Measurements from ENCODE around the gene PABPN1L. TPM values are rescaled to one million over a fixed set of nuclear protein-coding genes. Genes with fewer than 3 reads are reported as not detected.
A peak's percentile ranks its signal among the peaks of the same experiment; 100 is the strongest.

PABPN1L gene
- total and polyA plus RNA-seq, 2 of the 4 experiments (the other 2 are of a cell fraction), result not detected

DNA sequence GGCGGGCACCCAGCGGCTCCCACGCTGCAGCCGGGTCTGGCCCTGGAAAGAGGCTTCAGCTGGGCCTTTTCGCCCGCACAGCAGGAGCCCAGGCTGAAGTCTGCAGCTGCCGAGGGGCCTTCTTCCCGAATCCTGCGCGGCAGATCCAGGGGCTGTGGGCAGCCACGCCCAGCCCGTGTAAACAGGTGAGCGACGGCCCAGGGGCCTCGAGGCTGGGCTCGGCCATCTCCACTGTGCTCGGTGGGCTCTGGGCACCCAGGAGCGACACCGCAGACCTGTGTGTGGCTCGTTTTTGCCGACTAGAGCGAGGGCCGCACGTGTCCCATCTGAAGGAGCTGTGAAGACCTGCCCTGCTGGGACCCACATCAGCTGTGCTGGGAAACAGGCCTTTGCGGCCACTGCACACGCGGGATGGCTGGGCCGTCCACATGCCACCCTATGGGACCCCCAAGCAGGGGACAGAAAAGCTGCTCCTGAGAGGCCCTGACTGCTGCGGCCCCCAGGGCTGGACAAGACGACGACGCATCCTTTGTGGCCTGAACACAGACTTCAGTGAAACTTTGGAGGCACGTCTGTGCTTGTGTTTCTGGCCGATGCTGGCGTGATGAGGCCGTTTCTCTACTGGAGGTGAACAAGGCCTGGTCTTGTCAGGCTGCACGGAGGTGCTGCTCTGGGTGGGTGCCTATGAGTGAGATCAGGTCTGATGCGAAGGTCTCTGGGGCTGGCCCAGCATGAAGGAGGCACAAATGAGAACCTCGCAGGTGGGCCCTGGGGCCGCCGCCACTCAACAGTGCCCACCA is 49.5 kb downstream of the PABPN1L start (continued):
- no peak for TF ChIP-seq RCOR1 (IDR thresholded peaks at IDR 0.05; ENCODE audit: insufficient replicate concordance, low read length)

DNA sequence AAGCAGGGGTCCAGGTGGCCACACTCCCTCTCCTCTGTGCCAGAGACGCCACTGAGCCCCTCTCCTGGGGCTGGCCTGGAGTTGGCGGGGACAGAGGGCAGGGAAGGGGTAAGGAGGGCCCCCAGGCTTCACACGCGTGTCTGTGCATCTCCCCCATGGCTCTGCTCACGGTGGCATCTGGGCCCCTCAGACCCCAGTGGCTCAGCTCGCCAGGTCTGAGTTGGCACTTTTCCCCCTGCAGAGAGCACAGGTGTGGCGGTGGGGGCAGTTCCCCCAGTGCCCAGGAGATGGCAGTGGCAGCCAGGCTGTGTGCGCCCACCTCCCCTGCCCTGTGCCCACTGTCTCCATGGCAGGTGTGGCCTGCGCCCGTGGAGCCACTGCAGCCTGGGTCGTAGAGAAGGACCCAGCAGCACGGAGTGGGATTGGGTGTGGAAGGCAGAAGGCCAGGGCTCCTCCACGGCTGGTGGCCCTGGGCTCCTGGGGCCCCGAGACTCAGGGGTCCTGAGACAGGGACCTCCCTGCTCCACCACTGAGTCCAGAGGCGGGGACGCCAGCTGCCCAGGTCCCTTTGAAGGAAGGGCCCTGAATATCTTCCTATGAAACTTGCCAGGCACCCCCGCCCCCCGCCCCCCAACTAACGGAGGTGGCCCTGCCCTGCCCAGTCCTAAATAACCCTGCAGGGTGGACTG is 50.4 kb downstream of the PABPN1L start:
- peaks cover 2% of the 10 kb centered on the region; the same call in 1 of the 2 replicates for H3K36me3 ChIP-seq (ENCODE audit: control insufficient read depth, insufficient read depth, low read length)
- H3K4me2 ChIP-seq (ENCODE audit: low read depth, low read length), result no peak overlapping the region
- no peak overlapping the region for H3K9ac ChIP-seq (ENCODE audit: low read depth, low read length)
- peaks cover 14% of the 10 kb centered on the region for H3K4me1 ChIP-seq (ENCODE audit: control insufficient read depth, insufficient read depth, low read length)
- H3K27ac ChIP-seq (ENCODE audit: insufficient read depth, low read length), result no peak overlapping the region
- no peak overlapping the region for H2AK9ac ChIP-seq (replicated peaks; ENCODE audit: low read depth, low read length, poor library complexity)
- peaks cover 5% of the 10 kb centered on the region for H3K9me1 ChIP-seq (ENCODE audit: insufficient read depth, low read length)
- no peak overlapping the region for H2BK5ac ChIP-seq (ENCODE audit: low read depth, low read length, poor library complexity, severe bottlenecking)
- no peak overlapping the region for H4K8ac ChIP-seq (ENCODE audit: low read depth in 2 of 2, low read length in 2 of 2)
- H3K79me1 ChIP-seq (ENCODE audit: low read depth in 1 of 2, low read length in 2 of 2), result peaks cover 0 to 6% of the 10 kb centered on the region in 2 experiments; a peak in 2 of 4 replicates
- H3K27me3 ChIP-seq (ENCODE audit: control insufficient read depth, insufficient read depth, low read length), result no peaks in the 10 kb centered on the region
- H3K4ac ChIP-seq (ENCODE audit: low read depth, low read length), result no peak overlapping the region
- dilution Hi-C loops (cut with HindIII; ENCODE audit: low sequenced_read_pairs, unreplicated experiment) (no loop called here), intact Hi-C loops (cut with micrococcal nuclease) (loop anchor here (1.0 kb wide), 1 partner anchor 41 kb away; the partner anchor contains the start of gene TRAPPC2L), in situ Hi-C loops (cut with MboI; ENCODE audit: low sequenced_read_pairs) (no loop called here)
- CTCF ChIA-PET, result interaction anchor here (1.7 kb wide), 1 partner anchor 42 kb away, joined by 4 read pairs; no protein-coding TSS in a partner anchor
- ATAC-seq (ENCODE audit: low read depth) (no peak), DNase-seq (no peak)
- H2BK120ac ChIP-seq (ENCODE audit: low read depth, low read length), result no peak overlapping the region
- no peak overlapping the region for H2AK5ac ChIP-seq (ENCODE audit: low read depth, low read length)
- H3K4me3 ChIP-seq (ENCODE audit: insufficient read depth, low read depth, low read length), result no peak overlapping the region
- H3K14ac ChIP-seq (replicated peaks; ENCODE audit: low read depth, low read length), result no peak overlapping the region
- no TSS peak for BruUV-seq (replicated peaks)
- H2BK15ac ChIP-seq (ENCODE audit: low read depth, low read length), result no peak overlapping the region
- 82% methylated on average over 9 of the region's 19 CpGs; no CpG with 5 or more reads in 1 of the 2 experiments for WGBS, 2 experiments (ENCODE audit: extremely low coverage in 2 of 2, insufficient read length in 1 of 2)
- POLR2A ChIA-PET (ENCODE audit: unreplicated experiment), result no interaction called here
- H2BK20ac ChIP-seq (ENCODE audit: low read depth, low read length), result no peak overlapping the region
- H2AFZ ChIP-seq (replicated peaks; ENCODE audit: low read length, poor library complexity), result no peak overlapping the region
- H4K5ac ChIP-seq (ENCODE audit: low read depth, low read length), result no peak overlapping the region
- peaks cover 2% of the 10 kb centered on the region for H4K20me1 ChIP-seq (ENCODE audit: insufficient read depth, low read length)
- H3K23ac ChIP-seq (ENCODE audit: low read depth, low read length), result no peak overlapping the region
- H4K91ac ChIP-seq (ENCODE audit: insufficient read depth, low read depth, low read length), result no peak overlapping the region
- no peak overlapping the region for H3K18ac ChIP-seq (ENCODE audit: low read depth, low read length)
- no peaks in the 10 kb centered on the region for H3K9me3 ChIP-seq (ENCODE audit: control insufficient read depth, insufficient read depth, low read length)
- H3K56ac ChIP-seq (ENCODE audit: extremely low read depth, insufficient read depth, low read length), result no peak overlapping the region
- no peak for TF ChIP-seq RCOR1 (IDR thresholded peaks at IDR 0.05; ENCODE audit: insufficient replicate concordance, low read length)
- TF ChIP-seq CTCF (conservative IDR thresholded peaks at IDR 0.05; ENCODE audit: low read depth, low read length), result peak; percentile 53
- TF ChIP-seq, protein P1, sequence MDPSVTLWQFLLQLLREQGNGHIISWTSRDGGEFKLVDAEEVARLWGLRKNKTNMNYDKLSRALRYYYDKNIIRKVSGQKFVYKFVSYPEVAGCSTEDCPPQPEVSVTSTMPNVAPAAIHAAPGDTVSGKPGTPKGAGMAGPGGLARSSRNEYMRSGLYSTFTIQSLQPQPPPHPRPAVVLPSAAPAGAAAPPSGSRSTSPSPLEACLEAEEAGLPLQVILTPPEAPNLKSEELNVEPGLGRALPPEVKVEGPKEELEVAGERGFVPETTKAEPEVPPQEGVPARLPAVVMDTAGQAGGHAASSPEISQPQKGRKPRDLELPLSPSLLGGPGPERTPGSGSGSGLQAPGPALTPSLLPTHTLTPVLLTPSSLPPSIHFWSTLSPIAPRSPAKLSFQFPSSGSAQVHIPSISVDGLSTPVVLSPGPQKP (IDR thresholded peaks at IDR 0.05; ENCODE audit: borderline replicate concordance, low read depth, low read length), result no peak
- no peak for TF ChIP-seq CEBPB (IDR thresholded peaks at IDR 0.05; ENCODE audit: low read depth, low read length)
- no peak for TF ChIP-seq MAZ (IDR thresholded peaks at IDR 0.05; ENCODE audit: borderline replicate concordance, low read depth, low read length)
- TF ChIP-seq RFX5 (IDR thresholded peaks at IDR 0.05; ENCODE audit: low read depth, low read length), result no peak
- no peak for TF ChIP-seq SMC3 (IDR thresholded peaks at IDR 0.05; ENCODE audit: low read depth, low read length)
- TF ChIP-seq MAFK (IDR thresholded peaks at IDR 0.05; ENCODE audit: low read depth, low read length), result no peak
- TF ChIP-seq BHLHE40 (IDR thresholded peaks at IDR 0.05; ENCODE audit: low read depth, low read length), result no peak
- no peak for TF ChIP-seq POLR2A (IDR thresholded peaks at IDR 0.05; ENCODE audit: low read depth, low read length)
- no peak for TF ChIP-seq MXI1 (IDR thresholded peaks at IDR 0.05; ENCODE audit: borderline replicate concordance, low read depth, low read length)
- TF ChIP-seq CHD1 (IDR thresholded peaks at IDR 0.05; ENCODE audit: low read depth, low read length), result no peak

All from IMR-90 (cell line).